ENCODE data around the gene RPTOR.

Gene RPTOR

GRCh38 chr17:80904036-80904753, 359.6 kb downstream of the RPTOR start:
- no peak for DNase-seq

- no peak for DNase-seq
These were observed 361.1 kb downstream of the RPTOR start for GRCh38 chr17:80905586-80906230.

DNA sequence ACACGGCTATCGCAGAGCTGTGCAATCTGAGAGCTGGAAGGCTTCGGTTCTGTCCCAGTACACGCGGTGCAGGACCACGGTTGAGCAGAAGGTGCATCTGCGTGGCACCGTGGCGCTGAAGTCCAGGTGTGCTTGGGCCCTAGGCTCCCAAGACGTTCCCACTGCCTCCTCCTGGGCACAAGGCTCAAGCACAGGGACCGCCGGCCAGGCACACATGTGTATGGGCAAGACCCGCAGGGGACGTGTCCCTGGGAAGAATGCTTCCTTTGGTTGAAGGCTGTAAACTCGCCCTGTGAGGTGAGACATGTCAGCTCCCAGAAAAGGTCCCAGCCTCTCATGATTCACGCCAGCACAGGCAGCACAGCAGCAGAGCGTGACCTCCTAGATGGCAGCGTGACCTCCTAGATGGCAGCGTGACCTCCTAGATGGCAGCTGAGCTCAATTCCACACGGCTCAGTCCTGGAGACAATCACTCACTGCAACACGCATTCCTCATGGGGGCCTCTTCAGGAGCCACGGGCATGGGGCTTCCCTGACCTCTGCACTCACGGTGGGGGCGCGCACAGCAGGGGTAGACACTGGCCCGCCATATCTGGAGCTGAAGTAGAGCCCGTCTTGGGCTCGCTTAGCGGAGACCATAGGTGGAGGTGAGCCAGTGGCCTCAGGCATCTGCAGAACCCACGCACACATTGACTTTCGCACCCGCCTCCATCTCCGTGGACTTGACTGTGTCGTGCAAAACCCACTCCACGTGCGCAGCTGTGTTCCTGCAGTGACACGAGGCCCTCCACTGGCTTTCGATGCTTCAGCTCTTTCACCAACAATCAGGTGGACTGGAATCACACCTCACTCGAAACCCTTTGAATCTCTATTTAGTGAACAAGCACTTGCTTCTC, 362.0 kb downstream of the RPTOR start:
- DNase-seq, result no peak

- no peak for DNase-seq
These were observed 362.6 kb downstream of the RPTOR start for GRCh38 chr17:80907281-80907680.

GRCh38 chr17:80908211-80908610, 363.6 kb downstream of the RPTOR start:
- DNase-seq, result no peak

DNA sequence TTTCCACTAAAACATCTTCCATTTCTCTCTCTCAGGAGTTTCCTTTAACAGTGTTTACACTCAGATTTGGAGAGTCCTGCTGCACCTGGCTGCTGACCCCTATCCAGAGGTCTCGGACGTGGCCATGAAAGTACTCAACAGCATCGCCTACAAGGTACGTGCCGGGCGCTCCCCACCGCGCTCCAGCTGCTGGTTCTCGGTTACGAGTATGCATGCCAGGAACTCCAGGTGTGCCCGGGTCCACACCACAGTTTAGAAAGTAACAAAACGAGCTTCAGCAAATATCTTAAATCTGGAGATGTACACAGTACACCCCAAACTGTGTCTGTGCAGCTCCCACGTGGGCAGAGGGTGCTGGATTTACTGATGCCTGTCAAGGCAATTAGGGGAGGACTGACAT, 364.1 kb downstream of the RPTOR start:
- no peak for DNase-seq

GRCh38 chr17:80909635-80910034, 365.0 kb downstream of the RPTOR start:
- DNase-seq, result no peak

DNA sequence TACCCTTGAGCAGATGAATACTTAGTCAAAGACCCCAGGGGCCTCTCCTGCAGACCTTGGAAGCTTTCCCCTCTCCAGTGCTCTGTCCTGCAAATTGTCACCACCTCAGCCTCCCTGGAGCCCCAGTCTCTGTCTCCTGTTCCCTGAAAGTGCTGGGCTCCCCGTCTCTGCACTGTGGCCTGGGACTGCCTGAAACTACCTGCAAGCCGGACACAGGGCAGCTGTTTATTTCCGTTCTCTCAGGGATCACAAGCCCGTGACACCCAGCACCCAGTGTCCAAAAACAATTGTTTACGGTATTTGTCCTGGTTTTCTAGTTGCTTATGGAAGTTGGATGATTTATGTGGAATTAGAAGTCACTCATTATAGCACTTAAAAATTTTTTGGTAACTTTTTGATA, 365.4 kb downstream of the RPTOR start:
- DNase-seq, result no peak

GRCh38 chr17:80912476-80912875, 367.8 kb downstream of the RPTOR start:
- no peak for DNase-seq

DNA sequence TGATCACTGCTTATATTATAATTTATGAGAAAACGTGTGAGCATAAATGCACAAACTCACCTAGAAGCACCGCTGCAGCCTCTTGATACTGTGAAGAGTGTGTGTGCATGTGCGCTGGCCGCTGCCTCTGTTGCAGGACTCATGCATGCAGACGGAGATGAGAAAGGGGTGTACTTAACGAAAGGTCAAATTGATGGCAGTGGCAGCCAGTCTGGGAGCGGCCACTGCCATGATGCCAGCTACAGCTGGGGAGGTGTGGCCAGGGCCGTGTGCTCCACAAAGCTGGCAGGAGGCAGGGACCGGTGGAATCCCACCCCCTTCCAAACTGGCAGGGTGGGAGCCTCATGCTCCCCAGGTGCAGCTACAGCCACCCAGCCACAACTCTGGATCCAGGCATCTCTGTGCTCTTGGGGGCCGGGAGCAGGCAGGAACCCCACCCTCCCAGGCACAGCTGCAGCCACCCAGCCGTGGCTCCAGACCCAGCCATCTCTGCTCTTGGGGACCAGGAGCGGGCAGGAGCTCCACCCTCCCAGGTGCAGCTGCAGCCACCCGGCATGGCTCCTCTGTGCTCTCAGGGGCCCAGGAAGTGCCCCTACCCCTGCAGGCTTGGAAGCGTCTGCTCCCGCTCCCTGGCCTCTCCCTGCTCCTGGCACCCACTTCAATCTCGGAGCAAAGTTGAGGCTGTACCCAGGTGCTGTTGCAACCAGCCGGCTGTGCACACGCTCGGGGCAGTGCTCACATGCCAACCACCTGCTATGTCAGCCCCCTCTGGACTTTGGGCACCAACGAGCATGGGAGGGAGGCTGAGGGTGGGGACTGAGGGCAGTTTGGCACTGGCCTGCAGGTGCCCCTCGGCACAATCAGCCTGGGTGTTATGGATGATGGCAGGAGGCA, 369.5 kb downstream of the RPTOR start:
- DNase-seq, result no peak

GRCh38 chr17:80916246-80916645, 371.6 kb downstream of the RPTOR start:
- DNase-seq, result no peak

DNA sequence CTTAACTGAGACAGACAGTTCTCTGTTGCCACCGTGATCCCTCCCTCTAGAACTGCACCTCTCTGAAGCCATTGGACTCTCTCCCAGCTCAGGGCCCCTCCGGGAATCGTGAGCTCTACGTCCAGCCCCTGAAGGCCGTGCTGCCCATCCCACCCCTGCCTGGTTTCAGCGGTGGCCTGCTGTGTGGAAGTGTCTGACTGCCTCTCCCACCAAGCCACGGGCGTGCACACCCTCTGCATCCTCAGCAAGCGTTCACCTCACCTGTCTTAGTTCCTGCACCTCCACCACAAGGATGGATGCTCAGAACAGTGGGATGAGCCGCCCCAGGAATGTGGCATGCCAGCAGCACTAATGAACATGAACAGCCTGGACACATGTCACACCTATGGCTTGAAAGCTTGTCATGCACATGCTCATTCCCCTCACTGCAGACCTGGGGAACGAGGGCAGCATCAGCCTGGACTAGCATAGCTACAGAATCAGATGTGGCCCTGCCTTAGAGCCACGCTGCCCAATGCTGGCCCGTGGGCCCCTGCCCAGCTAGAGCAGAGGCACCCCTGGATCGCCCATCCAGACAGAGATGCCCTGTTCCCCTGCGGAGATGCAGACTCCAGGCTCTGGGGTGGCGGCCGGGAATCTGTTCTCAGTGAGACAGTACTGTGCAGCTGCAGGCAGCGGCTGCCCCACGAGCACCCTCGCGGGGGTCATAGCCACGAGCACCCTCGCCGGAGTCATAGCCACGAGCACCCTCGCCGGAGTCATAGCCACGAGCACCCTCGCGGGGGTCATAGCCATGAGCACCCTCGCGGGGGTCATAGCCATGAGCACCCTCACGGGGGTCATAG, 373.3 kb downstream of the RPTOR start:
- no peak for DNase-seq

DNA sequence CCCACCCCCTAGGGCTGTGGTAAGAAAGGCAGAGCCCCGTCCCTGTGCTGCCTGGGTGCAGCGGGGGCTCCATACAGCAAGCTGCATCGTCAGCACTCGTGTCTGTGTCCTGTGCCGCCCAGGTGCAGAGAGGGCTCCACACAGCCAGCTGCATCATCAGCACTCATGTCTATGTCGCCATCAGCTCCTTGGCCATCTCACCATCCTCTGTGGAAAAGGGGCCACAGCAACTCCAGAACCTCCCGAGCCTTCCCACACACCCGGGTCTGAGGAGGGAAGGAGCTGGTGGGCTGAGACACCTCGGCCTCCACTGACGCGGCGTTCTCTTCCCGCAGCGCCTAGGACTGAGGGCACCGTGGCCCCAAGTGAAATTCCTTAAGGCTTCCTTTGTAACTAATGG, 374.1 kb downstream of the RPTOR start:
- no peak for DNase-seq

DNA sequence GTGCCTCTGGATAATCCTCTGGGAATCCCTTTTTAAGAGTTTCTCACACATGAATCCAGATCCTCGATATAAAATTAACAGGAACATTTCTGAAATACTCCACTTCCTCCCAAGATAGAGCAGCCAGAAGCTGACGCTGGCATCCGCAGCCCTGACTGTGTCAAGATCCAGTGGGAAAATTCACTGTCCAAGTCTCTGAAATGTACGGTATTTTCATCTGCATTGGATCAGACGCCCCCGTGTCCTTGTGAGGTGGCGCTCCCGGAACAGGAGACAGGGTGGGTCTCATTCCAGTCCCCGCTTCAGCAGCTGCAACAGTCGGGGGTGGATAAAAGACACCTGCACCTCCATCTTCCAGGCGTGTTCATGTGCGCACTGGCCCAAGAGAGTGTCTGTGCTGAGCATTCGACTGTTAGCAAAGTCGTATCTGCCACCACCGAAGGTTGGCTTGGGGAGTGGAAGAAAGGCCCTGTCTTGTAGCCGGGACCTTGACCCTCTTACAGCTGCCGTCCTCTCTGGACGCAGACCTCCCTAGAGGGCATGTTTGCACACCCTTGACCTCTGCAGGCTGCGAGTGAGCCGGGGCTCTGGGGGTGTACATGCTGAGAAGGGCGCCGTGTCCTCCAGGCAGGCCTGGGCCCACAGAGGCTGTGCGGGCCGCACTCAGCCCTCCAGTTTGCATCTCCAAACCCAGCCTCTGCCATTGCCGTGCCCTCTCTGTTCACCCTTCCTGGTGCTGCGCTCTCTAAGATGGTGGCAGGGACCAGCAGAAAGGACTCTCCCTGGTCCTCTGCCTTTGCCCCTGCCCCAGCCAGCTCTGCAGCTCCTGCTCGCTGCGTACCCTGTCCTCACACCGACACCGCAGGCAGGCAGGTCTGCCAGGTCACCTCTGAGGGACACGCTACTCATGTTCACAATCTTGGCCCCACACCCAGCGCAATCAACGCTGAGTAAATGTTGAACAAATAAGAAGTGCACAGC, 375.0 kb downstream of the RPTOR start:
- no peak for DNase-seq

DNA sequence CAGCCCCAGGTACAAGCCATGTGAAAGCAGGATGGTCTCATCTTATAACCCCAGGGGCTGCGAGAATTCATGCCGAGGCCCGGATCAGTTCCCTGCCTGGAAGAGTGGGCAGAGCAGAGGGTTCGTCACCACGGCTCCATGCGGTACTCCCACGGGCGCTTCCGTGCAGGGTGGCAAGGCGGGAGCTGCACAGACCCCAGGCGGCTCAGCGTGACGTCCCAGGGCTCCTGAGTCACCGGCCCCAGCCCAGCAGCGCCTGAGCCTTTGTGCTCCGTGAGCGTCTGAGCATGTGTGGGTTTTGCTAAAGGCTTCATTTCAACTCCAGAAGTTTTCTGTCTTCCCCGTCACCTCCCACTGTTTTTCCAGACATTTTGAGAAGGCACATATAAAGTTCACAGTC, 375.8 kb downstream of the RPTOR start:
- DNase-seq, result no peak

DNA sequence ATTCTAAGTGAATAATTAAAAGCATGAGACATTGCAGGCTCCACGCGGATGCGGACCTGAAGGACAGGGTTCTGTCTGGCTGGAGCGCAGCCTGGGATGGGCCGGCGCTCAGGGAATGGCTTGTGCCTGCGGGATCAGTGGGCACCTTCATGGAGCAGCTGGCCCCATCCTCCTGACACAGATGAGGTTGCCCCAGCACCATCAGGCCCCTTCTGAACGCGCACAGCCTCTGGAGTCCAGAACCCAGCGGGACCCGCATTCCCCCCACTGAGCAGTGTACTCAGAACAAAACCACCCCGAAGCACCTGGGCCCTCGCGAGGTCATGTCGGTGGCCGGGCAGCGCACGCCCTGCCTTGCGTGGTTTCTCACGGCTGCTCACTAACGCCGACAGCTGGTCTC, 376.5 kb downstream of the RPTOR start:
- no peak for DNase-seq

GRCh38 chr17:80921741-80922579, 377.3 kb downstream of the RPTOR start:
- DNase-seq, result no peak

GRCh38 chr17:80922580-80923160, 378.0 kb downstream of the RPTOR start:
- no peak for DNase-seq

All from amniotic stem cell (primary cell).